ENCODE data around the gene MAGI2. TPM values are rescaled to one million over a fixed set of nuclear protein-coding genes. Genes with fewer than 3 reads are reported as not detected.

MAGI2 gene
- total RNA-seq, 4 donors from 2014 or later: 0.23 to 5.5 (median 0.45) TPM

DNA sequence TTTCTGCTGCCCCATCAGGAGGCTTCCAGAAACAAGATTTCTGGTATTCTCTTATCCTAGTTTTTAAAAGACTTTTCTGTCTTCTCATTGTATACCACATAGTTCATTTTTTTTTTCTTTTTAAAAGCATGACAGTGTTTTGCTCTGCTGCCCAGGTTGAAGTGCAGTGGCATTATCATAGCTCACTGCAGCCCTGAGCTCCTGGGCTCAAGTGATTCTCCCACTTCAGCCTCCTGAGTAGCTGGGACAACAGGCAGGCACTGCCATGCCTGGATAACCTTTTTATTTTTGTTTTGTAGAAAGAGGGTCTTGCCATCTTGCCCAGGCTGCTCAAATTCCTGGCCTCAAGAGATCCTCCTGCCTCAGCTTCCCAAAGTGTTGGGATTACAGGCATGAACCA, 757.6 kb downstream of the MAGI2 start:
- no peaks in the 10 kb centered on the region for H3K27me3 ChIP-seq
- no peaks in the 10 kb centered on the region for H3K9me3 ChIP-seq
- H3K27ac ChIP-seq: no peak overlapping the region
- intact Hi-C loops (cut with DNase I): no loop called here
- H3K4me1 ChIP-seq: no peaks in the 10 kb centered on the region
- TF ChIP-seq POLR2A (IDR thresholded peaks at IDR 0.05): no peak
- TF ChIP-seq, protein P1, sequence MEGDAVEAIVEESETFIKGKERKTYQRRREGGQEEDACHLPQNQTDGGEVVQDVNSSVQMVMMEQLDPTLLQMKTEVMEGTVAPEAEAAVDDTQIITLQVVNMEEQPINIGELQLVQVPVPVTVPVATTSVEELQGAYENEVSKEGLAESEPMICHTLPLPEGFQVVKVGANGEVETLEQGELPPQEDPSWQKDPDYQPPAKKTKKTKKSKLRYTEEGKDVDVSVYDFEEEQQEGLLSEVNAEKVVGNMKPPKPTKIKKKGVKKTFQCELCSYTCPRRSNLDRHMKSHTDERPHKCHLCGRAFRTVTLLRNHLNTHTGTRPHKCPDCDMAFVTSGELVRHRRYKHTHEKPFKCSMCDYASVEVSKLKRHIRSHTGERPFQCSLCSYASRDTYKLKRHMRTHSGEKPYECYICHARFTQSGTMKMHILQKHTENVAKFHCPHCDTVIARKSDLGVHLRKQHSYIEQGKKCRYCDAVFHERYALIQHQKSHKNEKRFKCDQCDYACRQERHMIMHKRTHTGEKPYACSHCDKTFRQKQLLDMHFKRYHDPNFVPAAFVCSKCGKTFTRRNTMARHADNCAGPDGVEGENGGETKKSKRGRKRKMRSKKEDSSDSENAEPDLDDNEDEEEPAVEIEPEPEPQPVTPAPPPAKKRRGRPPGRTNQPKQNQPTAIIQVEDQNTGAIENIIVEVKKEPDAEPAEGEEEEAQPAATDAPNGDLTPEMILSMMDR (IDR thresholded peaks at IDR 0.05): no peak
- H3K4me3 ChIP-seq: no peak overlapping the region
- DNase-seq: no peak
- no peaks in the 10 kb centered on the region for H3K36me3 ChIP-seq

DNA sequence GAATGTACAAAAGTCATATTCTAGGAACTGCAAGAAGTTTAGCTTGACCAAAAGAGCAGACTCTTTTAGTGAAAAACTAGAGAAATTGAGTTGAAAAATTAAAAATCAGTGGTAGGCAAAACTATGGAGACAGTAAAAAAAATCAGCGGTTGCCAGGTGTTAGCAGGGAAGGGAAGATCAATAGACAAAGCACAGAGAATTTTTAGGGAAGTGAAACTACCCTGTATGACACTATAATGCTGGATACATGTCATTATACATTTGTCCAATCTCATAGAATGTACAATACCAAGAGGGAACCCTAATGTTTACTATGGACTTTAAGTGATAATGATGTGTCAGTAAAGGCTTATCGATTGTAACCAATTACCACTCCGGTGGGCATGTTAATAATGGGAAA, 761.9 kb downstream of the MAGI2 start:
- TF ChIP-seq POLR2A (IDR thresholded peaks at IDR 0.05): no peak
- TF ChIP-seq, protein P1 (IDR thresholded peaks at IDR 0.05): no peak
- no peak overlapping the region for H3K4me3 ChIP-seq
- 64 to 68% methylated on average over 3 of the region's 3 CpGs for WGBS, 2 donors
- H3K27ac ChIP-seq: no peak overlapping the region
- intact Hi-C loops (cut with DNase I): no loop called here
- no peaks in the 10 kb centered on the region for H3K27me3 ChIP-seq
- H3K4me1 ChIP-seq: no peaks in the 10 kb centered on the region
- no peaks in the 10 kb centered on the region for H3K36me3 ChIP-seq
- DNase-seq: no peak
- H3K9me3 ChIP-seq: no peaks in the 10 kb centered on the region

DNA sequence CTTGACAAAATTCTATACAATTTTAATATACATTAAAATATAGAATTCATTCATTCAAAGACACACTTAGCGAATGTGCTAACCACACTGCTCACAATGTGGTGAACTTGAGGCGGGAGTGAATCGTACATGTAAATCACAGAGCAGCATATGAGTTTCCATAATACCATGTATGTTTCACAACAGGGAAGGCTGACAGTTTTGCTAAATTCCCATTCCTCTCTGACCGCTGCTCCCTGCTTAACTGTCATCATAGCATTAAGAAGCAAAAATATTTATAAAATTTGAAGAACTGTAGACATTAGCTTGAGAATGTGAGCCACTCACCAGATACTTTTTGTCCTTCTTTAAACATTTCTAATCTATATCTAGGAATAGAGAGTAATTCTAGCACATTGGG, 763.3 kb downstream of the MAGI2 start:
- no peak for DNase-seq
- Histone ChIP-seq H3K9me3 (no peaks in the 10 kb centered on the region), H3K4me3 (no peak overlapping the region), H3K36me3 (no peaks in the 10 kb centered on the region), H3K27me3 (no peaks in the 10 kb centered on the region), H3K27ac (no peak overlapping the region), H3K4me1 (no peaks in the 10 kb centered on the region)
- TF ChIP-seq, protein P1 (IDR thresholded peaks at IDR 0.05): no peak
- TF ChIP-seq POLR2A (IDR thresholded peaks at IDR 0.05): no peak
- intact Hi-C loops (cut with DNase I): no loop called here
- 76 to 85% methylated on average over 4 of the region's 4 CpGs for WGBS, 2 donors

DNA sequence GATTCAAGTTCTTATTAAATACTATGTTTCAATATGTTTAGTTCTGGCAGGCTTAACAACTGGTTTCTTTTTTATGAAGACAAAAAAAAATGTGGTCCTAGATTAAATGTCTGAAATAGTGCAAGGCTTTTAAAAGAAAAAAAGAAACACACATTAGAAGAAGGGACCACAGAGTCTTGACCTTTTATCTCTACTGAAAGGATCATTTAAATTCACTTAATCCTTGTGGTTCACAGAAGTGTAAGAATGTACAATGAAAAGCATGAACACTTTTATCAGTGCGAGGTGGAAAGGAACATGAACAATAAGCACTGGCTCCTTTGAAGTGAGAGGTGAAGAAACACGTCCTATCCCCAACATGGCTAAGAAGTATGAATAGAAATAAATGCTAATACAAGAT, 765.1 kb downstream of the MAGI2 start:
- H3K4me1 ChIP-seq: no peaks in the 10 kb centered on the region
- WGBS, 2 donors: 45 to 56% methylated on average over 2 of the region's 2 CpGs
- intact Hi-C loops (cut with DNase I): no loop called here
- H3K4me3 ChIP-seq: no peak overlapping the region
- no peaks in the 10 kb centered on the region for H3K9me3 ChIP-seq
- no peak for TF ChIP-seq POLR2A (IDR thresholded peaks at IDR 0.05)
- TF ChIP-seq, protein P1 (IDR thresholded peaks at IDR 0.05): no peak
- DNase-seq: no peak
- H3K27ac ChIP-seq: no peak overlapping the region
- H3K27me3 ChIP-seq: no peaks in the 10 kb centered on the region
- H3K36me3 ChIP-seq: no peaks in the 10 kb centered on the region

DNA sequence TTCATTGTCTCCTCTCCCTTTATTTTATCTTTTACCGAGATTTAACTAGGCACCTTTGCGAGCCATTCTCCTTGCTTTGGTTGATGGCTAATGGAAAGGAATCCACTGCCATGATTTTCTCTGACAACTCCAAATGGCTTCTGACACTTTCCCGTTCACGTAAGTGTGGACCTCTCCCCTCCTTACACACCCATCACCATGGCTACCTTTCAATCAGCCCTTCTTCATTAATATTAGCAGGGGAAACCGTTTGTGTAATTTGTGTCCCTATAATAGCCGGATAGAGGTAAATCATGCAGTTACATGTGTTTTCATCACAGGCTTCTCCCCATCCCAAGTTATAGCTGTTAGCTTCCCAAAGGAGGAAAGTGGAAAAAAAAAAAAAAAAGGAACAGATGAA, 767.3 kb downstream of the MAGI2 start:
- no peaks in the 10 kb centered on the region for H3K36me3 ChIP-seq
- H3K27me3 ChIP-seq: no peaks in the 10 kb centered on the region
- DNase-seq: no peak
- intact Hi-C loops (cut with DNase I): no loop called here
- WGBS, 2 donors: 68 to 74% methylated on average over 6 of the region's 6 CpGs
- no peak for TF ChIP-seq POLR2A (IDR thresholded peaks at IDR 0.05)
- TF ChIP-seq, protein P1 (IDR thresholded peaks at IDR 0.05): no peak
- H3K27ac ChIP-seq: no peak overlapping the region
- H3K4me1 ChIP-seq: no peaks in the 10 kb centered on the region
- no peaks in the 10 kb centered on the region for H3K9me3 ChIP-seq
- no peak overlapping the region for H3K4me3 ChIP-seq

Data from esophagus squamous epithelium (tissue), 5 donors.